Brain microvascular endothelial cell (primary cell): ENCODE results near the gene CASP9.

ENCODE experiments used
- DNase-seq: peaks from one replicate; pipeline ENCODE4 v3.0.0-alpha.2; 2020
- H3K27ac ChIP-seq: fragments of 250-450 bp; sonication (Bioruptor Pico); 2 replicates; pipeline ENCODE4 v1.5.1; 2020; ENCODE audit warnings: mild to moderate bottlenecking, moderate library complexity
- H3K27me3 ChIP-seq: fragments of 250-450 bp; sonication (Bioruptor Pico); replicated peaks from 2 replicates; pipeline ENCODE4 v1.5.1; 2020; ENCODE audit warnings: mild to moderate bottlenecking
- H3K36me3 ChIP-seq: fragments of 250-450 bp; sonication (Bioruptor Pico); replicated peaks from 2 replicates; pipeline ENCODE4 v1.5.1; 2020; ENCODE audit warnings: mild to moderate bottlenecking
- H3K4me3 ChIP-seq: 2 replicates; pipeline ENCODE4 v1.5.1; 2011; ENCODE audit warnings: low read depth, mild to moderate bottlenecking, control low read depth, low read length, moderate library complexity
- CTCF ChIP-seq: IDR thresholded peaks from 2 replicates; pipeline ENCODE4 v1.5.1; 2011; ENCODE audit warnings: low read depth, mild to moderate bottlenecking, moderate library complexity, low read length, control low read depth, inconsistent platforms; ENCODE audit errors: missing control alignments
- in situ Hi-C: cut with HindIII; loops from 2 replicates; pipeline ENCODE4 v1.10.0; 2017; ENCODE audit warnings: low sequenced_read_pairs, low pct_ligation_motif_present

The CASP9 gene

GRCh38 chr1:15558516-15558915, 34.5 kb upstream of the CASP9 start:
- Histone ChIP-seq H3K36me3 (peaks cover 27% of the 10 kb centered on the region), H3K4me3 (no peak overlapping the region), H3K27ac (no peak overlapping the region), H3K27me3 (no peaks in the 10 kb centered on the region)
- in situ Hi-C loops = no loop called here
- no peak for DNase-seq
- no peak for TF ChIP-seq CTCF

DNA sequence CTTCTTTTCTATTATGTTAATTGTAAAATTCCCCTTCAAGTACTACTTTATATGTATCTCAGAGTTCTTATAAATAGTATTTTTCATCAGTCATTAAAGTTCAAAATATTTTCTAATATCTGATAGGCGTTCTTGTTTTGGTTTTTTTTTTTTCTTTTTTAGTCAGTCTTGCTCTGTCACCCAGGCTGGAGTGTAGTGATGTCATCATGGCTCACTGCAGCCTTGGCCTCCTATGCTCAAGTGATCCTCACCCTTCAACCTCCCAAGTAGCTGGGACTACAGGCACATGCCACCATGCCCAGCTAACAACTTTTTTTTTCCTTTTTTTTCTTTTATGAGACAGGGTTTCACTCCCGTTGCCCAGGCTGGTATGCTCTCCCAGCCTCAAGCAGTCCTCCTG, 33.6 kb upstream of the CASP9 start:
- Histone ChIP-seq H3K27me3 (no peaks in the 10 kb centered on the region), H3K36me3 (peaks cover 21% of the 10 kb centered on the region), H3K4me3 (no peak overlapping the region), H3K27ac (no peak overlapping the region)
- TF ChIP-seq CTCF = no peak
- in situ Hi-C loops = no loop called here
- no peak for DNase-seq

DNA sequence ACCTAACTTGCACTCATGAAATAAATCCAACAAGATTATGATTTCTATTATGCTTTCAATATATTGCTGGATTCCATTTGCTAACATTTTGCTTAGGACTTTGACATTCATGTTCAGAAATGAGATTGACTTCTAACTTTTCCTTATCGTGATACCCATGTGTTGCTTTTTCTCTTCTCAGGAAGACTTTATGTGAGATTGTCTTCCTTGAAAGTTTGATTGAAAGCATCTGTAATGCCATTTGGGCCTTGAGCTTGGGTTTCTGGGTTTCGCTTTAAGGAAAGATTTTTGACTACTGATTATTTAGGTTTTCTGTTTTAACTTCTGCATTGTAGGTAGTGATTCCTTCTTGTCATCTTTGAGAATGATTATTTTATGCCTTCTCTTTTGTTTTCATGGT, 33.0 kb upstream of the CASP9 start:
- TF ChIP-seq CTCF = no peak
- no peak overlapping the region for H3K27ac ChIP-seq
- peaks cover 19% of the 10 kb centered on the region for H3K36me3 ChIP-seq
- in situ Hi-C loops = no loop called here
- DNase-seq = no peak
- no peaks in the 10 kb centered on the region for H3K27me3 ChIP-seq
- H3K4me3 ChIP-seq = no peak overlapping the region

- no peak for TF ChIP-seq CTCF
- no peak overlapping the region for H3K27ac ChIP-seq
- no peak for DNase-seq
- H3K27me3 ChIP-seq = no peaks in the 10 kb centered on the region
- no peak overlapping the region for H3K4me3 ChIP-seq
- peaks cover 18% of the 10 kb centered on the region for H3K36me3 ChIP-seq
- in situ Hi-C loops = no loop called here
Observed at GRCh38 chr1:15550573-15550972, 26.6 kb upstream of the CASP9 start.

DNA sequence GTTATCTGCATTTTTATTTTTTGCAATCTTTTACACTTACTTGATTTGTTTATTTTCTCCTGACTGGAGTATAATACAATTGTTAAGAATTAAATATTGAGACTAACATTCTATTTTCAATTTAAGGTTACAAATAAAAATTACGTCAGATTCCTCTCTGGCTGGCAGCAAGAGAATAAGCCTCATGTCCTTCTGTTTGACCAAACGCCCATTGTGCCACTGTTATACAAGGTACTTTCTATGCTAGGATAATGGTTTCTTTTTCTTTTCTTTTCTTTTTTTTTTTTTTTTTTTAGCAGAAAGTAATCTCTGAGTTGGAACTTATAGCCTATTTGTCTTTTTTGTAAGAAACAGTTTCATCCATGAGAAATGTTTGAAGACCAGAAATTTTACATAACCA, 22.6 kb upstream of the CASP9 start:
- TF ChIP-seq CTCF = no peak
- in situ Hi-C loops = no loop called here
- no peaks in the 10 kb centered on the region for H3K27me3 ChIP-seq
- H3K4me3 ChIP-seq = no peak overlapping the region
- no peak for DNase-seq
- H3K27ac ChIP-seq = no peak overlapping the region
- peaks cover 23% of the 10 kb centered on the region for H3K36me3 ChIP-seq
